Measurements from ENCODE around the gene CHML. TPM values are rescaled to one million over a fixed set of nuclear protein-coding genes. Genes with fewer than 3 reads are reported as not detected.

The CHML gene
- total and polyA plus RNA-seq, 2 of the 8 experiments (the other 6 are each of a cell fraction or from before 2014, with no cell fraction given), result 11.5 to 82.4 TPM

DNA sequence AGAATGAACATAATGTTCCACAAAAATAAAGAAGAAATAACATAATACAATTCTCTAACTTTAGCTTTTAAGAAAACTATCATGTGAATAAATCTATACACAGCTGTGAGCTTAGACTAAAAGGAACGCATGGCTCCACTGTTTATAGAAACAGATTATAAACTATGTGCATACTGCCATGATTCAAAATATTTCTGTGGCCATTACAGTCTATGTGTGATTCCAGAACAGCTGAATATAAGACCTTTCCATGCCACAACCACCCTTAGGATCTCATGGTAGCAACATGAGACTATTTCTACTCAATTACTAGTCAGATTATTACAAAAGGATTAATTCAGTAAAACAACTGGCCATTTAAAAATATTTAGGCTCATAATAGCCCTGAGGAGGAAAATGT is 3.9 kb downstream of the CHML start:
- ChIA-PET POLR2A (ENCODE audit: partially characterized antibody) (no interaction called here), CTCF (ENCODE audit: partially characterized antibody) (interaction anchor here (0.5 kb wide), 1 partner anchor 354 kb away, joined by 5 read pairs; no protein-coding TSS in a partner anchor)
- H3K4me2 ChIP-seq (ENCODE audit: insufficient read depth in 1 of 2, low read depth in 2 of 2, low read length in 2 of 2), result no peak overlapping the region; a peak in 1 of 4 replicates
- peaks cover 0 to 33% (median 11%) of the 10 kb centered on the region in 4 experiments; a peak in 6 of 8 replicates for H3K36me3 ChIP-seq (ENCODE audit: control insufficient read depth in 2 of 4, insufficient read depth in 4 of 4, low read length in 3 of 4)
- no peak overlapping the region for H4K5ac ChIP-seq (ENCODE audit: insufficient read length, low read depth, low read length)
- H2BK12ac ChIP-seq (ENCODE audit: low read depth, low read length), result no peak overlapping the region
- no peak overlapping the region for H4K91ac ChIP-seq (replicated peaks; ENCODE audit: insufficient read length, low read length)
- peaks cover 0 to 13% of the 10 kb centered on the region in 2 experiments for H4K20me1 ChIP-seq (replicated peaks in 1 of 2; ENCODE audit: control insufficient read depth in 1 of 2, insufficient read depth in 2 of 2, low read length in 2 of 2)
- H3K79me2 ChIP-seq (ENCODE audit: control insufficient read depth in 1 of 2, insufficient read depth in 2 of 2, low read length in 2 of 2), result peaks cover 3 to 78% of the 10 kb centered on the region in 2 experiments; a peak in 3 of 4 replicates
- no peak for FAIRE-seq
- 100% methylated on average over 1 of the region's 1 CpG; no CpG with 5 or more reads in 1 of the 2 experiments for WGBS, 2 experiments (ENCODE audit: extremely low coverage in 1 of 2, insufficient coverage in 1 of 2, insufficient read length in 1 of 2, insufficient replicate concordance in 2 of 2, low coverage in 1 of 2, low lambda C conversion rate in 2 of 2, missing lambda C conversion rate in 1 of 2)
- H3K4me3 ChIP-seq (ENCODE audit: extremely low read depth in 1 of 4, insufficient read depth in 2 of 4, low read depth in 3 of 4, low read length in 4 of 4), result no peak overlapping the region
- H2AK5ac ChIP-seq (ENCODE audit: low read depth, low read length), result no peak overlapping the region
- no peak overlapping the region for H2BK5ac ChIP-seq (ENCODE audit: low read depth, low read length)
- H3K23ac ChIP-seq (ENCODE audit: insufficient read length), result no peak overlapping the region
- H4K8ac ChIP-seq (ENCODE audit: extremely low read depth, insufficient read depth, low read length), result no peak overlapping the region
- no peak overlapping the region for H2BK15ac ChIP-seq (ENCODE audit: low read length)
- H3K56ac ChIP-seq (replicated peaks; ENCODE audit: insufficient read length, low read depth, low read length), result no peak overlapping the region
- DNase-seq (ENCODE audit: low read depth in 1 of 2, low spot score in 2 of 2), result no peak
- peaks cover 0 to 7% (median 3%) of the 10 kb centered on the region in 4 experiments; a peak in 5 of 7 replicates for H3K4me1 ChIP-seq (replicated peaks in 1 of 4; ENCODE audit: control insufficient read depth in 3 of 4, insufficient read depth in 4 of 4, low read length in 3 of 4)
- H3K14ac ChIP-seq (ENCODE audit: insufficient read length), result no peak overlapping the region
- no peak overlapping the region for H2BK120ac ChIP-seq (replicated peaks; ENCODE audit: low read depth, low read length)
- no peak overlapping the region for H3K4ac ChIP-seq (replicated peaks; ENCODE audit: insufficient read length, low read depth, low read length)
- H2AFZ ChIP-seq (ENCODE audit: low read length), result no peak overlapping the region
- no peaks in the 10 kb centered on the region; a peak in 1 of 7 replicates for H3K27me3 ChIP-seq (replicated peaks in 1 of 4; ENCODE audit: control insufficient read depth in 3 of 4, extremely low read depth in 1 of 4, insufficient read depth in 3 of 4, low read length in 3 of 4)
- no peak for TF ChIP-seq HDAC6 (IDR thresholded peaks at IDR 0.05; ENCODE audit: low read depth, low read length)
- no peak for TF ChIP-seq CREB1 (IDR thresholded peaks at IDR 0.05)
- no peak for TF ChIP-seq SIN3A (conservative IDR thresholded peaks at IDR 0.05 in 1 of 2, IDR thresholded peaks at IDR 0.05 in 1 of 2; ENCODE audit: low read depth in 1 of 2, low read length in 2 of 2)
- TF ChIP-seq SRF (IDR thresholded peaks at IDR 0.05; ENCODE audit: low read depth, low read length), result no peak
- no peak overlapping the region for H3K27ac ChIP-seq (ENCODE audit: low read depth, low read length)
- no peak overlapping the region for H3K18ac ChIP-seq (ENCODE audit: extremely low read depth, low read length)
- H2BK20ac ChIP-seq (ENCODE audit: low read length), result no peak overlapping the region
- no peaks in the 10 kb centered on the region for H3K9me3 ChIP-seq (ENCODE audit: insufficient read depth in 2 of 2, low read depth in 1 of 2, low read length in 1 of 2)
- H3K9ac ChIP-seq (replicated peaks in 1 of 4; ENCODE audit: extremely low read depth in 1 of 4, low read depth in 3 of 4, low read length in 3 of 4), result no peak overlapping the region
- peaks cover 4% of the 10 kb centered on the region; the same call in 1 of the 2 replicates for H3K23me2 ChIP-seq (ENCODE audit: low read depth, low read length)
- H3K79me1 ChIP-seq (ENCODE audit: low read depth, low read length), result peaks cover 3% of the 10 kb centered on the region; the same call in 1 of the 2 replicates

All from H1 (cell line).